ENCODE data around the gene PXK.
A peak's percentile ranks its signal among the peaks of the same experiment; 100 is the strongest.
"Not testable (repeated sequence)": the region's sequence is repeated elsewhere in the genome, so short reads cannot be mapped to it uniquely, and the experiment has no call there.

PXK gene

DNA sequence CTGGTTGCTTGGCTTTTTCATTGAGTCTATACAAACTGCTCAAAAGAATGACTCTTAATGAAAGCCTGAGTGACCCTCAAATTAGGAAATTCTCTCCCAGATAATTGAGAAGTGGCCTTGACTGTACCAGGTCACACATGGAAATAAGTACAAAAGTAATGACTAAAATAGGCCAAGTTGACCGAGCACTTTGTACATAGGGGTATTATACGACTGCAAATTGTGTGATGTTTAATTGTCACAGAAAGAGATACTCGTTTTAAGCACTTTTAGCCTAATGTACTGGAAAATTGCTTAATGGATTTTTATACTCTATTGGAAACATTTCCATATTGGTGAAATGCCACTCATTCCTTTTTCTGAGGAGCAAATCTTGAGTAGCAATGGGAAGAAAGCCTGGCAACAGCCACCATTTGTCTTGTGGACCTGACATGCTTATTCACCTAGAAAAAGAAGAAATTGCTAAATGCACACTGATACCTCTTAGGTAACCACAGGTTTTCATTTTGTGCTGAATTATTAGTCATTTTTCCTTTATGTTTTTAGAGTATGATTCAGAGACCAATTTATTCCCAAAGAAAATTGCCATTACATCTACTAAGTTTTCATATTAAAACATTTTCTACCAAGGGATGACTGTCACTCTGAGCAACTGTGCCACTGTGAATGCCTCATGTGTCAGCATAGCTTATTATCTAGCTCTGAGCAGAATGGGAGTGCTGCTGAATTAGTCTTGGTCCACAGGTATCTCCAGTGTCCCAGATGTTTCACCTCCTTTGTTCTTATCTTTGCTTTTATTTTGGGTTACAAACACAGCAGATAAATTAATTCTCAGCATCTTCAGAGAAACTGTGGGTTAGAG, 8.9 kb upstream of the PXK start:
- FAIRE-seq, result peak; percentile 99

- FAIRE-seq, result no peak
These were observed 8.0 kb upstream of the PXK start for GRCh38 chr3:58324391-58325390.

DNA sequence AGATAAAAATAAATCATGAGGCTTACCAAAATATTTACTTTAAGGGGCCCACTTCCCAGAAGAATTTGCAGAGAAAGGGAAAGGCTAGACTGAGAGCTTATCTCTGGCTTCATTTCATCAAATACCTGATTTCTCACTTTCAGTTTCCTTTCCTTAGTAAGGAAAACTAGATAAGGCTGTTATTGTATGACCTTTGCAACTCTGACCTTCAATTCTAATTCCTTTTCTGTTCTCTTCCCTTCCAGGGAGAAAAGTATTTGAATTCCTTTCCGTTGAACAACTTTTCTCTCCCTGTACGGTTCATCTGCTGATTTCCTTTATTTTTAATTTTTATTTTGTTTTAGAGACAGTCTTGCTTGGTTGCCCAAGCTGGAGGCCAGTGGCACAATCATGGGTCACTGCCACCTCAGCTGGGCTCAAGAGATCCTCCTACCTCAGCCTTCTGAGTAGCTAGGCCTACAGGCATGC, 7.1 kb upstream of the PXK start:
- no peak for FAIRE-seq

DNA sequence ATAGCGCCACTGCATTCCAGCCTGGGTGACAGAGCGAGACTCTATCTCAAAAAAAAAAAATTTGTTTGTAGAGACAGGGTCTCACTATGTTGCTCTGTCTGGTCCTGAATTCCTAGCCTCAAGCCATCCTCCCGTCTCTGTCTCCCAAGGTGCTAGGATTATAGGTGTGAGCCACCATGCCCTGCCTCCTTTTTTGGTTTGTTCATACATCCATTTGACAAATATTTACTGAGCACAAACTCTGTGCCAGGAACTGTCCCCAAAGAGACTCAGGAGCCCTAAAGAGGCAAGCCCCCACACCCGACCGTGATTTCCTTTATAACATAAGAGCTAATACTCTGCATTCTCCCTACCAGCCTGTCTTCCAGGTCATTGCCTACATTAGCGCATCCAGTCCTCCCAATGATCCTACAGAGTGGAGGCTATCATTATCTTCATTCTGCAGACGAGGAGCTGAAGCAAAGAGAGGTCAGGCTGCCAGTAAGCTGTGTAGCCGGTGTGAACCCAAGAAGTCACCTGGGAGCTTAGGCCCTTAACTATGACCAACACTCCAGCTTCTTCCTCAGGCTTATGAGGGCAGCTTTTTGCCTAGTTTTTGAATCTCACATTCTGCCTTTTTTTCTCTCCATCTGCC, 6.3 kb upstream of the PXK start:
- FAIRE-seq, result no peak

GRCh38 chr3:58329150-58329921, 3.4 kb upstream of the PXK start:
- FAIRE-seq, result no peak

- FAIRE-seq, result no peak
These were observed 2.7 kb upstream of the PXK start for GRCh38 chr3:58329922-58330413.

GRCh38 chr3:58331593-58332152, 1.0 kb upstream of the PXK start:
- FAIRE-seq, result no peak

- no peak for FAIRE-seq
These were observed 717 bp downstream of the PXK start for GRCh38 chr3:58333206-58334012.

GRCh38 chr3:58334013-58334321, 1.3 kb downstream of the PXK start:
- FAIRE-seq, result no peak

- FAIRE-seq, result no peak
These were observed 1.8 kb downstream of the PXK start for GRCh38 chr3:58334506-58334884.

DNA sequence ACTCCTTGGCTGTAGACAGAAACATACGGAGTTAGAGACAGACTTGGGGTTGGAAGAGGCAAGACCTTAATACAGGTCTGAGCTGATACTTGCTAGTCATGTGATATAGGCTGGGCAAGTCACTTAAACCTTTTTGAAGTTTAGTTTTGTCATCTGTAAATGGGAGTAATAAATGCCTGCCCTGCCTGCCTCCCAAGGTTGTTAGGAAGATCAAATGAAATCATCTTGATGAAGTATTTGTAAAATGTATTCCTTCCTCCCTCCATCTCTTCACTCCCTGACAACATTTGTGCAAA, 2.9 kb downstream of the PXK start:
- FAIRE-seq, result no peak

DNA sequence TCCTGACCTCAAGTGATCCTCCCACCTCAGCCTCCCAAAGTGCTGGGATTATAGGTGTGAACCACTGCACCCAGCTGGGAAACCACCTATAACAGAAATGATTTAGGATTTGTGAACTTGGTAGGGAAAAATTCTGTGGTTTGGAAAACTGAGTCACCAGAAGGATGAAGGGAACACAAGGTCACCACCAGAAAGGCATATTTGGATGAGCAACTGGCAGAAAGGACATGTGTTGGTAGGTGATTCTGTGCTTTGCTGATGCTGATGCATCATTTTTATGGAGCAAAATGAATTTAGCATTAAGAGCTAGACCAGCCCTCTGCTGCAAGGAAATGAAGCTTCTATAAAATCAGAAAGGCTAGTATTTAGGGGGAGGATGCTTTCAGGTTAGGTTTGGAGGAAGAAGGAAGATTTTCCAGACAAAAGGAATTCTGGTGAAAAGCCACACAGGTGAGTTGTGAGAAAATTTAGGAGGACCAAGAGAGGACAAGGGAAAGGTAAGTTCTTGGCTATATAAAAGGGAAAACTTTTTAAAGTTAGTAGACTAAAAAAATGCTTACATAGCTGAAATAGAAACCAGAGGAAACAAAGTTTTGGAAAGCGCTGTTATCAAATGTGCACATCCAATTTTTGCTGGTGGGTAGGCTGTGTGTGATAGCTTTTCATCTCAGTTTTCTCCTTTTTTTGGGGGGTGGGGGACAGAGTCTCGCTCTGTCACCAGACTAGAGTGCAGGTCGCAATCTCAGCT, 3.6 kb downstream of the PXK start:
- FAIRE-seq, result no peak

GRCh38 chr3:58337190-58337589, 4.5 kb downstream of the PXK start:
- no peak for FAIRE-seq

DNA sequence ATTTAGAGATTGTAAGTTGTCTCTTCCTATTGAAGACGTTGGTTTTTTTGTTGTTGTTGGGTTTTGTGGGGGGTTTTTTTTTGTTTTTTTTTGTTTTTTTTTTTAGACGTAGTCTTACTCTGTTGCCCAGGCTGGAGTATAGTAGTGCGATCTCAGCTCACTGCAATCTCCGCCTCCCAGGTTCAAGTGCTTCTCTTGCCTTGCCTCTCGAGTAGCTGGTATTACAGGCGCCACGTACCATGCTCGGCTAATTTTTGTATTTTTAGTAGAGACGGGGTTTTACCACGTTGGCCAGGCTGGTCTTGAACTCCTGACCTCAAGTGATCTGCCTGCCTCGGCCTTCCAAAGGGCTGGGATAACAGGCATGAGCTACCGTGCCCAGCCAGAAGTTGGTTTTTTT, 6.5 kb downstream of the PXK start:
- not testable (repeated sequence) for FAIRE-seq

- no peak for FAIRE-seq
These were observed 8.0 kb downstream of the PXK start for GRCh38 chr3:58340594-58341244.

- no peak for FAIRE-seq
These were observed 8.7 kb downstream of the PXK start for GRCh38 chr3:58341376-58341775.

DNA sequence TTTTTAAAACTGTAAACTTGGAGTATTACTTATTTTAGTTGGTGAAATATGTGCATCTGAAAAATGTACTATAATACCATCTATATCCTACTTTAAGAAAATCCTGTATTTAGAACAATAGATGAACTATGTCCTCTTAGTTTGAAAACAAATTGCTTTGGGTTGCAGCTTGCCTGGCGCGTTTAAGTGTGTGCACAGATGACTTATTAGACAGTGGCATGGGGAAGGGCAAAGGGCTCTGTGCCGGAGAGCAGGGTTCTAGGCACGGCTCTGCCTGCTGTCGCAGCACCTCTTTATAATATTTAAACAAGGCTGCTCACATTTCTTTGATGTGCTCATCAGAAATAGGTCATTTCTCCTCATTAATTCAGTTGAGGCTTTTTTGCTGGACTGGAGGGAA, 10.0 kb downstream of the PXK start:
- no peak for FAIRE-seq

GRCh38 chr3:58345457-58345856, 12.8 kb downstream of the PXK start:
- no peak for FAIRE-seq

DNA sequence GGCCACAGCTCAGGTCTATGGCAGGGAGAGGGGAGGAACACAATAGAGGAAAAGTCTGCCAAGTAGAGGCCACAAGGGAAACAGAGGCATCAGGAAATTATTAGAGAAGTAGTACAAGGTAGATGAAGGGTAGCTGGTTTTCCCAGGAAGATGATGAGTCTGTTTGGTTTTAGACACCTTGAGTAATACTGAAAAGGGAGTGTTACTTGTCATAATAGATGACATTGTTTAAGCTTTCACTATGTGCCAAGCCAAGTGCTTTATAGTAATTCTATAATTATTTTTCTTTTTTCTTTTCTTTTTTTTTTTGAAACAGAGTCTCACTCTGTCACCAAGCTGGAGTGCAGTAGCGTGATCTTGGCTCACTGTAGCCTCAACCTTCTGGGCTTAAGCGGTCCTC, 13.7 kb downstream of the PXK start:
- no peak for FAIRE-seq

DNA sequence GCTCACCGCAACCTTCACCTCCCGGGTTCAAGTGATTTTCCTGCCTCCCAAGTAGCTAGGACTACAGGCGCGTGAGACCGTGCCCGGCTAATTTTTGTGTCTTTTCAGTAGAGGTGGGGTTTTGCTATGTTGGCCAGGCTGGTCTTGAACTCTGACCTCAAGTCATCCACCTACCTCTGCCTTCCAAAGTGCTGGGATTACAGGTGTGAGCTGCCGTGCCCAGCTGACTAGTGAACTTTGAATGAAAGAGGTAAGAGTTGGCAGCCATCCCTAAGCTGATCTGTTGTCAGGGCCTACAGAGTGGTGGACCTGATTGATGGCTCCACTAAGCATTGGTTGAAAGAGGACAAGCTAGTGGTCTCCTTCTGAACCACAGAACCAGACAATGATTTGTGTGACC, 15.3 kb downstream of the PXK start:
- FAIRE-seq, result no peak

Measured in islet of Langerhans (tissue), 1 donor.